MCF 10A (cell line): ENCODE results near the gene LIPN. TPM values are rescaled to one million over a fixed set of nuclear protein-coding genes. Genes with fewer than 3 reads are reported as not detected.

Source experiments
- Bru-seq: library from RNA; stranded (reverse); fragments of 400-500 nt; gene quantifications from one replicate; lab custom pipeline; 2021; lab: Mats Ljungman, UMichigan
- BruChase-seq, 2 experiments: library from RNA; stranded (reverse); fragments of 400-500 nt; gene quantifications; one replicate each; lab custom pipeline; 2021; lab: Mats Ljungman, UMichigan
- BruUV-seq: library from RNA; stranded (reverse); fragments of 400-500 nt; replicated peaks from 2 replicates; lab custom pipeline; 2021; lab: Mats Ljungman, UMichigan
- CTCF ChIA-PET: fragments of 300-600 bp; sonication (Branson Sonifier 250); formaldehyde crosslinking; extraction: SDS; loops from one replicate; lab custom pipeline; 2021; ENCODE audit warnings: antibody characterized with exemption, inconsistent platforms; lab: Yijun Ruan, JAX
- POLR2A ChIA-PET: fragments of 300-600, 350-650 bp; sonication (Branson Sonifier 250); formaldehyde crosslinking; extraction: SDS; loops from one replicate; lab custom pipeline; 2020; ENCODE audit warnings: antibody characterized with exemption, inconsistent platforms; lab: Yijun Ruan, JAX
- DNase-seq: peaks from one replicate; pipeline ENCODE4 v3.0.0-alpha.2; 2018; ENCODE audit not compliant: unreplicated experiment
- H3K27ac Mint-ChIP-seq: one replicate; pipeline ENCODE4 v1.8.0; 2022; ENCODE audit warnings: mild to moderate bottlenecking, low read depth, mixed read lengths; ENCODE audit not compliant: unreplicated experiment
- H3K27me3 Mint-ChIP-seq: one replicate; pipeline ENCODE4 v1.8.0; 2022; ENCODE audit warnings: mixed read lengths; ENCODE audit not compliant: insufficient read depth, unreplicated experiment
- H3K36me3 Mint-ChIP-seq: one replicate; pipeline ENCODE4 v1.8.0; 2022; ENCODE audit warnings: mild to moderate bottlenecking, moderate library complexity, mixed read lengths; ENCODE audit not compliant: insufficient read depth, unreplicated experiment
- H3K4me1 Mint-ChIP-seq: one replicate; pipeline ENCODE4 v1.8.0; 2022; ENCODE audit warnings: mixed read lengths; ENCODE audit not compliant: insufficient read depth, unreplicated experiment
- H3K4me3 Mint-ChIP-seq: one replicate; pipeline ENCODE4 v1.8.0; 2022; ENCODE audit warnings: mild to moderate bottlenecking, moderate library complexity, mixed read lengths; ENCODE audit not compliant: unreplicated experiment
- H3K9me3 Mint-ChIP-seq: one replicate; pipeline ENCODE4 v1.8.0; 2022; ENCODE audit warnings: mixed read lengths; ENCODE audit not compliant: unreplicated experiment
- intact Hi-C: fragments of 100-400 bp; cut with micrococcal nuclease; formaldehyde crosslinking; loops from 2 replicates; pipeline ENCODE4 v1.14.1; 2022
- long read RNA-seq: library from polyadenylated mRNA; stranded (forward); transcript quantifications from one replicate; pipeline ENCODE4 v2.0.0, GENCODE V29; 2022
- total RNA-seq: library from RNA; stranded (reverse); gene quantifications from 2 replicates; pipeline ENCODE4 v1.2.3, GENCODE V29; 2022
- TF ChIP-seq, protein P1 (sequence below): fragments of 200-600 bp; IDR thresholded peaks from one replicate; pipeline ENCODE4 v1.8.0; 2022; ENCODE audit warnings: antibody characterized with exemption, mild to moderate bottlenecking; ENCODE audit not compliant: unreplicated experiment

Gene LIPN, protein sequence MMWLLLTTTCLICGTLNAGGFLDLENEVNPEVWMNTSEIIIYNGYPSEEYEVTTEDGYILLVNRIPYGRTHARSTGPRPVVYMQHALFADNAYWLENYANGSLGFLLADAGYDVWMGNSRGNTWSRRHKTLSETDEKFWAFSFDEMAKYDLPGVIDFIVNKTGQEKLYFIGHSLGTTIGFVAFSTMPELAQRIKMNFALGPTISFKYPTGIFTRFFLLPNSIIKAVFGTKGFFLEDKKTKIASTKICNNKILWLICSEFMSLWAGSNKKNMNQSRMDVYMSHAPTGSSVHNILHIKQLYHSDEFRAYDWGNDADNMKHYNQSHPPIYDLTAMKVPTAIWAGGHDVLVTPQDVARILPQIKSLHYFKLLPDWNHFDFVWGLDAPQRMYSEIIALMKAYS
- total RNA-seq (not detected in 2 replicates), Bru-seq, nascent RNA (not detected), BruChase-seq, experiment 1, labeled RNA remaining after a 6-hour chase (percentile 6 among the genes with signal in this experiment), BruChase-seq, experiment 2, labeled RNA remaining after a 2-hour chase (percentile 9 among the genes with signal in this experiment)
- long read RNA-seq, result 0 reads

DNA sequence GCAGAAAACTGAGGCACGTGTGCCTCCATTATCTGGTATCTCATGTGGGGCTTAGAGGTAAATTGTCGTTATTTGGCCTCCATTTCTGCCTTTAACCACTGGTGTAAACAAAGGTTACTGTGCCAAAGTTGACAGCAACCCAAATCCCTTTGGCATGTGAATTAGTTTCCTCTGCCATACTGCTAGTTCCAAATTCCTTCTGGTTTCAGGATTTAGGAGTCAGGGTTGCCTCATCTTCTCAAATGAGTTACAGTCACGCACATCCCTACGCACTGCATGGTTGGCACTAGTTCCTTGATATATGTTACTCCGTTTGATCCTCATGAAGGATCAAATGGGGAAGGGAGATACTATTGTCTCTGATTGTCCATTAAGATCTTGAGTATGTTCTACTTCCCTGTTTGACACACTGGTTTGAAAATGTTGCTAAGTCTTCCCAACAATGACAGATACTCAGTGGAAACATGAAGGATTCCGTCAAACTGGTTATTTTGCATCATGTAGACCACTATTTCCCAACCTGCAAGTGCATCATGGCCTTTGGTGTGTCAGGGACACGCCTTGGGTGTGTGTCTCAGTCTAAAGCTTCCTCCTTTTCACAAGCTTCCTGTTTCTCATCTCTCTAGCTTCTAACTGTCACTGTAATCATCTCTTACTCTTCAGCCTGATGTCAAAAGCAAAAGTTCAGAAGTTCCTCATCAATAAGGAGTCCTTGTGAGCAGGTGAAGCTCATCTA, at the start of gene LIPN:
Gene LIPN, plus strand, starts transcription at position 655 of the 736 bp plus-strand sequence. CDS start 1,386 bp downstream, outside the sequence.
- intact Hi-C loops, result no loop called here
- TF ChIP-seq, protein P1, sequence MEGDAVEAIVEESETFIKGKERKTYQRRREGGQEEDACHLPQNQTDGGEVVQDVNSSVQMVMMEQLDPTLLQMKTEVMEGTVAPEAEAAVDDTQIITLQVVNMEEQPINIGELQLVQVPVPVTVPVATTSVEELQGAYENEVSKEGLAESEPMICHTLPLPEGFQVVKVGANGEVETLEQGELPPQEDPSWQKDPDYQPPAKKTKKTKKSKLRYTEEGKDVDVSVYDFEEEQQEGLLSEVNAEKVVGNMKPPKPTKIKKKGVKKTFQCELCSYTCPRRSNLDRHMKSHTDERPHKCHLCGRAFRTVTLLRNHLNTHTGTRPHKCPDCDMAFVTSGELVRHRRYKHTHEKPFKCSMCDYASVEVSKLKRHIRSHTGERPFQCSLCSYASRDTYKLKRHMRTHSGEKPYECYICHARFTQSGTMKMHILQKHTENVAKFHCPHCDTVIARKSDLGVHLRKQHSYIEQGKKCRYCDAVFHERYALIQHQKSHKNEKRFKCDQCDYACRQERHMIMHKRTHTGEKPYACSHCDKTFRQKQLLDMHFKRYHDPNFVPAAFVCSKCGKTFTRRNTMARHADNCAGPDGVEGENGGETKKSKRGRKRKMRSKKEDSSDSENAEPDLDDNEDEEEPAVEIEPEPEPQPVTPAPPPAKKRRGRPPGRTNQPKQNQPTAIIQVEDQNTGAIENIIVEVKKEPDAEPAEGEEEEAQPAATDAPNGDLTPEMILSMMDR, result no peak
- Mint-ChIP-seq H3K27ac (no peak within 1 kb of the TSS), H3K9me3 (no peaks in the 10 kb centered on the region), H3K4me1 (no peaks in the 10 kb centered on the region), H3K27me3 (no peaks in the 10 kb centered on the region), H3K4me3 (no peak within 1 kb of the TSS), H3K36me3 (peaks cover 4% of the 10 kb centered on the region)
- POLR2A ChIA-PET, result interaction anchor here (0.9 kb wide), 1 partner anchor 32 kb away, joined by 3 read pairs; no protein-coding TSS in a partner anchor
- CTCF ChIA-PET, result interaction anchor here (0.6 to 0.8 kb wide), 2 partner anchors 61 to 76 kb away, joined by 3 to 4 read pairs; no protein-coding TSS in a partner anchor
- no TSS peak for BruUV-seq
- no peak for DNase-seq

DNA sequence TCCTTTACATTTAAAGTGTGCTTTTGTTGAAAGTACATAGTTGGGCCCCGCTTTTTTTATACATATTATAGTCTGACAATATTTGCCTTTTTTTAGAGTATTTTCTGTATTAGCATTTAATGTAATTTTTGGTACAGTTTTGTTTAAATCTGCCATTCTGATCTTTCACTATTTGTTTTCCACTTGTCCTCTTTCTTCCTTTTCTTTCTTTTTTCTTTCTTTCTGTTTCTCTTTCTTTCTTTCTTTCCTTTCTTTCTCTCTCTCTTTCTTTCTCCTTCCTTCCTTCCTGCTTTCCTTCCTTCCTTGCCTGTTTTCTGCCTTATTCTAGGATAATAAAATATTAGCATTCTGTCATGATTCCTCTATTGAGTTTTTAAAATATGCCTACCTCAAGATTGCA, 44.3 kb upstream of the LIPN start:
- Mint-ChIP-seq H3K27ac (no peak overlapping the region), H3K9me3 (no peaks in the 10 kb centered on the region), H3K4me3 (no peak overlapping the region), H3K27me3 (no peaks in the 10 kb centered on the region), H3K36me3 (no peaks in the 10 kb centered on the region), H3K4me1 (no peaks in the 10 kb centered on the region)
- intact Hi-C loops, result no loop called here
- TF ChIP-seq, protein P1, result no peak
- ChIA-PET CTCF (no interaction called here), POLR2A (no interaction called here)
- no peak for DNase-seq
- no TSS peak for BruUV-seq

DNA sequence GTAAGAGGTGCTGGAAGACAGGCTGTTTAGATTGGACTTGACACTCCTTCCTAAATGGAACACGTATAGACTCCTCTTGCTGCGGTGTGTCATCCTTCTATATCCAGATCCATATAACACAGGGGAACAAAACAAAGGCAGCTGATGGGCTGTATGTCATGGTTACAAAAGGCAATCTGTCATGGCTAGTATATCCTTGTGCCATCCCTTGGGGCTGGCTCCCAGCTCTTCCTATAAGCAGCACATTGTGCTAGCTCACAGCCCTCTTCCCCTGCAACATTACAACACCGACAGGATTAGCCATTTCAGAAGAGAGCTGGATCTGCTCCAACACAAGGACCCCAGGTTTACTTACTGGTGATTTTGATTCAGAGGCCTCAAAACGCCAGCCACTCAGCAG, 38.4 kb upstream of the LIPN start:
- TF ChIP-seq, protein P1, result no peak

DNA sequence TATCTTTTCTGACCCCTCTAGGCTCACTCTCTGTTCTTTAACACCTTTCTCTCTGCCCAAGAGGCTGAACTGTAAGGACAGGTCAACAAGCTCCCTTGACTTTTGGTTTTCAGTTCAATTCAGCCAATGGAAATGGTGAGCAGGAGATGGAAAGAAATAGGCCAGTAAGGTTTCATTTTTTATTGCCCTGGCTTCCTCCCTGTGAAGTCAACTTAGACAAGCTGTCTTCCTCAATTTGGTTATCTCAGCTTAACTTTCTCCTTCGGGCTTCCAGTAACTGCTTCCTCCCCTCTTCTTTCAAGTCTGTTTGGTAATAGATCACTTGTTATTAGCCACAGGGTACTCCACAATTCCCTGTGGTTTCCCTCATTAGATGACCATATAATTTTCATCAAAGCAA, 34.0 kb upstream of the LIPN start:
- BruUV-seq, result no TSS peak
- no peaks in the 10 kb centered on the region for H3K4me1 Mint-ChIP-seq
- CTCF ChIA-PET, result no interaction called here
- H3K36me3 Mint-ChIP-seq, result no peaks in the 10 kb centered on the region
- POLR2A ChIA-PET, result interaction anchor here (0.8 to 1.0 kb wide), 2 partner anchors 18 to 907 kb away, joined by 3 read pairs; no protein-coding TSS in a partner anchor
- H3K4me3 Mint-ChIP-seq, result no peak overlapping the region
- TF ChIP-seq, protein P1, result no peak
- no peaks in the 10 kb centered on the region for H3K27me3 Mint-ChIP-seq
- intact Hi-C loops, result no loop called here
- no peaks in the 10 kb centered on the region for H3K9me3 Mint-ChIP-seq
- no peak overlapping the region for H3K27ac Mint-ChIP-seq
- no peak for DNase-seq

More for the DNA sequence above, 38.4 kb upstream of the LIPN start:
- Mint-ChIP-seq H3K27me3 (no peaks in the 10 kb centered on the region), H3K9me3 (no peaks in the 10 kb centered on the region), H3K4me1 (no peaks in the 10 kb centered on the region), H3K4me3 (no peak overlapping the region), H3K36me3 (no peaks in the 10 kb centered on the region), H3K27ac (no peak overlapping the region)
- no peak for DNase-seq
- POLR2A ChIA-PET, result interaction anchor here (0.8 to 1.1 kb wide), 2 partner anchors 14 to 16 kb away, joined by 3 read pairs; partner anchors contain the start of gene LIPK
- CTCF ChIA-PET, result interaction anchor here (0.6 to 1.1 kb wide), 2 partner anchors 9 to 89 kb away, joined by 3 read pairs; no protein-coding TSS in a partner anchor
- intact Hi-C loops, result no loop called here
- BruUV-seq, result no TSS peak
